ENCODE measurements around the gene TMC1. TPM values are rescaled to one million over a fixed set of nuclear protein-coding genes. Genes with fewer than 3 reads are reported as not detected.

Gene TMC1
- total RNA-seq, 1 donor: 1.3 TPM

DNA sequence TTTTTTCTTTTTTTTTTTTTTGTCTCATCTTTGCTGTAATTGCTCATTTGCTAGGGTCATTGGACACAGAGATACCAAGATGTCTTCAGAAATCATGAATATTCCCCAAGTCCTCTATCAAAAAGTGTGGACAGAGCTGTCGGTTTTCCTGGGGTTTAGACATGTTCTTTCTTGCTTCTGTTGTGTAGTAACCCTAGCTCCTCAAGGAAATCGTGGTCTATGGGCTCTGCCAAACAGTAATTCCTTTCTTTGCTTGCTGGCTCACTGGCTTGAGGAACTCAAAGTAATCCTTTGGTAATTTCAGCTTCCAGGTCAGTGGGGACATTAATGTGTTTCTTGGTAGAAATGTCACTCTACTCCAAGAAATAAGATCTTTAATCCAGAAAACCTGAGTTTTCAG lies 101.7 kb downstream of the TMC1 start:
- no peak for DNase-seq (ENCODE audit: low read depth)
- no peak overlapping the region for H3K4me3 ChIP-seq (ENCODE audit: low read depth, low read length)
- TF ChIP-seq, protein P1, sequence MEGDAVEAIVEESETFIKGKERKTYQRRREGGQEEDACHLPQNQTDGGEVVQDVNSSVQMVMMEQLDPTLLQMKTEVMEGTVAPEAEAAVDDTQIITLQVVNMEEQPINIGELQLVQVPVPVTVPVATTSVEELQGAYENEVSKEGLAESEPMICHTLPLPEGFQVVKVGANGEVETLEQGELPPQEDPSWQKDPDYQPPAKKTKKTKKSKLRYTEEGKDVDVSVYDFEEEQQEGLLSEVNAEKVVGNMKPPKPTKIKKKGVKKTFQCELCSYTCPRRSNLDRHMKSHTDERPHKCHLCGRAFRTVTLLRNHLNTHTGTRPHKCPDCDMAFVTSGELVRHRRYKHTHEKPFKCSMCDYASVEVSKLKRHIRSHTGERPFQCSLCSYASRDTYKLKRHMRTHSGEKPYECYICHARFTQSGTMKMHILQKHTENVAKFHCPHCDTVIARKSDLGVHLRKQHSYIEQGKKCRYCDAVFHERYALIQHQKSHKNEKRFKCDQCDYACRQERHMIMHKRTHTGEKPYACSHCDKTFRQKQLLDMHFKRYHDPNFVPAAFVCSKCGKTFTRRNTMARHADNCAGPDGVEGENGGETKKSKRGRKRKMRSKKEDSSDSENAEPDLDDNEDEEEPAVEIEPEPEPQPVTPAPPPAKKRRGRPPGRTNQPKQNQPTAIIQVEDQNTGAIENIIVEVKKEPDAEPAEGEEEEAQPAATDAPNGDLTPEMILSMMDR (IDR thresholded peaks at IDR 0.05; ENCODE audit: insufficient read depth, low read depth, low read length): no peak

DNA sequence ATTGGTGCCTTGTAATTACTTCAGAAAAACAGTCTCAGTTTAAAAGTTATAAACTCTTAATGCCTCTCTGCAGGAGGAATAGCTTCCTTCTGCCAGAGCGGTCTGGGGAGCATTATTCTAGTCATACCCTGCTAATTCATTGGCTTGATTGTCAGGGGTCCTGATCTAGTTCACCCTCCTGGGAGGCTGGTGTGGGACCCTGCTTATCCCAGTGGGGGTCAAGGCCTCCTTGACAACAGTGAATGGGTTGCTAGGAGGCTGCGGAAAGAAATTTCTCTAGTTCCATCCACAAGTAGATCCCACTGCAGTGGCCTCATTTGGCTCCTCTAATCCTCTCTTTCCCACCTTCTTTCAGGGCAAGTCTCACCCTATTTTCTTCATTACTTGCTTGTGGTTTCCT lies 105.7 kb downstream of the TMC1 start:
- no peak for DNase-seq (ENCODE audit: low read depth)
- no peak overlapping the region for H3K4me3 ChIP-seq (ENCODE audit: low read depth, low read length)

DNA sequence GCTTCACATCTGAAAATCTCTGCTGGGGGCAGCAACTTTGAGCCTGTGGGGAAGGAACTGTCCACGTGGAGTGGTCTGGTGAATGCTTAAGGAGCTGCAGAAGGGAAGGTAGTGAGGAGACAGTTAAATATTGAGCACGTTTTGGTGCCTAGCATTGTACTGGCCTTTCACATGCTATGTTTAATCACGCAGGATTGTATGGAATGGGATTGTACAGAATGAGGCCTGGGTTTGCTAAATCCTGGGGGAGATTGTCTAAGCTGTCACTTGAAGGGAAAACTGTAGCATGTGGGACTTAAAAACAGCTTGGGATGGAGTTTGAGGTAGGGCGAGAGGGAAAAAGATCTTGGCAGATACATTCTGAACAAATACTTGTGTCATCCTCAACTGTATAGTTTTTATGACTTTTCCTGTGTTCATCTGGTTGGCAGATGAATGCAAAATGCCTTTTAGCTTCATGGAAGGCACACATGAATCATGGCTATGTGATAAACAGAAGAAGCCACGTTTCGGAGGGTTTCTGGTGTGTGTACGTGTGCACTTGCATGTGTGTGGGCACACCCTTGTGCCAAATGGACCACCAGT lies 106.6 kb downstream of the TMC1 start:
- H3K4me3 ChIP-seq (ENCODE audit: low read depth, low read length): no peak overlapping the region
- DNase-seq (ENCODE audit: low read depth): no peak
- TF ChIP-seq, protein P1 (IDR thresholded peaks at IDR 0.05; ENCODE audit: insufficient read depth, low read depth, low read length): no peak

More for the DNA sequence above, 105.7 kb downstream of the TMC1 start:
- TF ChIP-seq, protein P1 (IDR thresholded peaks at IDR 0.05; ENCODE audit: insufficient read depth, low read depth, low read length): no peak

DNA sequence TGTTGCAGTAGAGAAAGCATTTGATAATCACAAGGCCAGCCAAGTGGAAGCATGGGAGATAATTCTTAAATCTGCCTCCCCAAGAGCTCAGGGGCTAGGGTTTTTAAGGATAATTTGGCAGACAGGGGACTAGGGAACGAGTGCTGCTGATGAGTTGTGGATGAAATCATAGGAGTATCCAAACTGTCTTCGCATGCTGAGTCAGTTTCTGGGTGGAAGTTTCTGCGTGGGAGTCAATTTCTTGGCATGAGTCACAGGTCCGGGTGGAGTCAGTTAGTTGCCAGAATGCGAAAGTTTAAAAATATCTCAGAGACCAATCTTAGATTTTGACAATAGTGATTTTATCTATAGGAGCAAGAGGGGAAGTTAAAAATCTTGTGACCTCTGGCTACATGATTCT lies 112.6 kb downstream of the TMC1 start:
- no peak overlapping the region for H3K4me3 ChIP-seq (ENCODE audit: low read depth, low read length)
- peak; percentile 32 for DNase-seq (ENCODE audit: low read depth)
- TF ChIP-seq, protein P1 (IDR thresholded peaks at IDR 0.05; ENCODE audit: insufficient read depth, low read depth, low read length): no peak

DNA sequence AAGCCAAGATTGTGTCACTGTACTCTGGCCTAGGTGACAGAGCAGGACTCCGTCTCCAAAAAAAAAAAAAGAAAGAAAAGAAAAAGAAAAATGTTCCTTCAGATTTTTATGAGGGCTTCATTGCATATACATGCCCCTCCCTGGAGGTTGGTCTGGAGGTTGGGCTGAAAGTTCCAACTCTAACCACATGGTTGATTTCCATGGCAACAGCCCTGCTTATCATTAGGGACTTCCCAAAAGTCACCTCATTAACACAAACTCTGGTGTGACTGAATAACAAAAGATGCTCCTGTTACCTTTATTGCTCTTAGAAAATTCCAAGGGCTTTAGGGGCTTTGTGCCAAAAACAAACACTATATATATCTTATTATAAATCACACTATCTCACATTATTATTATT lies 113.8 kb downstream of the TMC1 start:
- H3K4me3 ChIP-seq (ENCODE audit: low read depth, low read length): no peak overlapping the region
- DNase-seq (ENCODE audit: low read depth): no peak
- TF ChIP-seq, protein P1 (IDR thresholded peaks at IDR 0.05; ENCODE audit: insufficient read depth, low read depth, low read length): no peak

DNA sequence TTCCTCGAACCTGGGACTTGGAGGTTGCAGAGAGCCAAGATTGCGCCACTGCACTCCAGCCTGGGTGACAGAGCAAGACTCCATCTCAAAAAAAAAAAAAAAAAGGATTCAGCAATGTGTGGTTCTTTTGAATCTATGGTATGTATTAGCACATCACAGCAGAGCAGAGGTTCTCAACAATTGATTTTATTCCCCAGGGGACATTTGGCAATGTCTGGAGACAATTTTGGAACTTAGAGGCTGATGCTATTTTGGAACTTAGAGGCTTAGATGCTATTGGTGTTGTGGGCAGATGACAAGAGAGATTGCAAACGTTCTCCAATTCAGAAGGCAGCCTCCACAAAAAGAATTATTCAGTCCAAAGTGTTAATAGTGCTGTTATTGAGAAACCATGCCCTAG lies 115.2 kb downstream of the TMC1 start:
- no peak for DNase-seq (ENCODE audit: low read depth)
- TF ChIP-seq, protein P1 (IDR thresholded peaks at IDR 0.05; ENCODE audit: insufficient read depth, low read depth, low read length): no peak
- H3K4me3 ChIP-seq (ENCODE audit: low read depth, low read length): no peak overlapping the region

DNA sequence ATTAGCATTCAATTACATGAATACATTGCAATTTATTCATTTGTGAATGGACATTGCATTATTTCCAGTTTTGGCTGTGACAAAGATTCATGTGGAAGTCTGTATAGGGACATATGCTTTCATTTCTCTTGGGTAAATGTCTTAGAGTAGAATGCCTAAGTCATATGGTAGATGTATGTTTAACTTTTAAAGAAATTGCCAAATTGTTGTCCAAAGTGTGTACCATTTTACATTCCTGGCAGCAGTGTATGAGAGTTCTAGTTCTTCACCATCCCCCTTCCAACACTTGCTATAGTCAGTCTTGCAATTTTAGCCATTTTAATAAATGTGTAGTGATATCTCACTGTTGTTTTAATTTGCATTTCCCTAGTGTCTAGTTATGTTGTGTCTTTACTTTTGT lies 122.2 kb downstream of the TMC1 start:
- H3K4me3 ChIP-seq (ENCODE audit: low read depth, low read length): no peak overlapping the region
- DNase-seq (ENCODE audit: low read depth): no peak
- TF ChIP-seq, protein P1 (IDR thresholded peaks at IDR 0.05; ENCODE audit: insufficient read depth, low read depth, low read length): no peak

Data from fibroblast of villous mesenchyme (primary cell).